HepG2 (cell line): ENCODE data around the gene LRP5. TPM values are rescaled to one million over a fixed set of nuclear protein-coding genes. Genes with fewer than 3 reads are reported as not detected.

Experiments used
- BRCA1 ChIP-seq: sonication (generic); formaldehyde crosslinking; IDR thresholded peaks from 2 replicates; pipeline ENCODE4 v1.4.0; 2020; ENCODE audit warnings: missing genetic modification reagents
- FLYWCH1 ChIP-seq: sonication (generic); formaldehyde crosslinking; IDR thresholded peaks from 2 replicates; pipeline ENCODE4 v1.8.1; 2023; ENCODE audit warnings: mild to moderate bottlenecking, missing genetic modification reagents
- FOXA3 ChIP-seq: IDR thresholded peaks from 2 replicates; pipeline ENCODE4 v1.6.1; 2016; ENCODE audit warnings: missing genetic modification reagents, missing compliant biosample characterization
- HDAC6 ChIP-seq: fragments of 200-600 bp; sonication (generic); IDR thresholded peaks from 2 replicates; pipeline ENCODE4 v1.7.0; 2017; ENCODE audit warnings: mild to moderate bottlenecking, antibody characterized with exemption, low read length, low read depth
- HOXA7 ChIP-seq: sonication (generic); formaldehyde crosslinking; IDR thresholded peaks from 2 replicates; pipeline ENCODE4 v1.8.1; 2022; ENCODE audit warnings: mild to moderate bottlenecking, missing genetic modification reagents, moderate library complexity
- MED8 ChIP-seq: sonication (generic); formaldehyde crosslinking; IDR thresholded peaks from 2 replicates; pipeline ENCODE4 v1.8.1; 2023; ENCODE audit warnings: mild to moderate bottlenecking, missing genetic modification reagents; ENCODE audit not compliant: insufficient replicate concordance
- MTF2 ChIP-seq: sonication (generic); formaldehyde crosslinking; IDR thresholded peaks from 2 replicates; pipeline ENCODE4 v1.5.0; 2020; ENCODE audit warnings: missing genetic modification reagents, borderline replicate concordance
- SAP130 ChIP-seq: IDR thresholded peaks from 2 replicates; pipeline ENCODE4 v1.6.1; 2016; ENCODE audit warnings: low read depth
- SNAI1 ChIP-seq: sonication (generic); formaldehyde crosslinking; IDR thresholded peaks from 2 replicates; pipeline ENCODE4 v1.5.0; 2020; ENCODE audit warnings: mild to moderate bottlenecking, missing genetic modification reagents, borderline replicate concordance
- TP53 ChIP-seq: sonication (generic); formaldehyde crosslinking; conservative IDR thresholded peaks from 2 replicates; pipeline ENCODE4 v1.4.0; 2020; ENCODE audit warnings: missing genetic modification reagents
- ZNF329 ChIP-seq: sonication (generic); formaldehyde crosslinking; IDR thresholded peaks from 2 replicates; pipeline ENCODE4 v1.9.0; 2021; ENCODE audit warnings: low read depth, mild to moderate bottlenecking, missing genetic modification reagents
- ZNF432 ChIP-seq: sonication (generic); formaldehyde crosslinking; IDR thresholded peaks from 2 replicates; pipeline ENCODE4 v1.5.0; 2020; ENCODE audit warnings: missing genetic modification reagents, mild to moderate bottlenecking, borderline replicate concordance
- polyA plus RNA-seq, 8 experiments: library from polyadenylated mRNA; depleted of rRNA in 3 of 8; stranded (reverse) in 7 of 8; unstranded in 1 of 8; fragments of >200 nt; fragmentation: Illumina TruSeq in 4 of 8; extraction: Trizol in 4 of 8; gene quantifications; 2 replicates each; pipeline versions ENCODE4 v1.2.1 to v1.2.3, GENCODE V29; 2011 to 2016; ENCODE audit warnings: low read depth in 4 of 8, missing spikeins in 1 of 8, mixed read lengths in 1 of 8; ENCODE audit not compliant: insufficient read depth in 1 of 8
- total RNA-seq, 5 experiments: library from RNA; depleted of rRNA; stranded (reverse); fragments of >200 nt; fragmentation: Illumina TruSeq; extraction: Trizol; gene quantifications; 2 replicates each; pipeline ENCODE4 v1.2.3, GENCODE V29; 2016; ENCODE audit warnings: low read depth in 1 of 5
- TF ChIP-seq, protein P1 (sequence below): sonication (generic); formaldehyde crosslinking; IDR thresholded peaks from 2 replicates; pipeline ENCODE4 v1.5.0; 2020; ENCODE audit warnings: mild to moderate bottlenecking, missing genetic modification reagents
- TF ChIP-seq, protein P2 (sequence below): IDR thresholded peaks from 2 replicates; pipeline ENCODE4 v1.6.1; 2018; ENCODE audit warnings: missing genetic modification reagents, mild to moderate bottlenecking, missing compliant biosample characterization
- TF ChIP-seq, protein P3 (sequence below), 2 experiments: sonication (generic) in 1 of 2; formaldehyde crosslinking in 1 of 2; IDR thresholded peaks; 2 replicates each; pipeline versions ENCODE4 v1.4.0 to v1.6.1; 2016 to 2020; ENCODE audit warnings: borderline replicate concordance in 1 of 2, low read depth in 1 of 2, mild to moderate bottlenecking in 1 of 2, missing genetic modification reagents in 1 of 2
- TF ChIP-seq, protein P4 (sequence below): IDR thresholded peaks from 2 replicates; pipeline ENCODE4 v1.6.1; 2016
- TF ChIP-seq, protein P5 (sequence below), 2 experiments: sonication (generic) in 1 of 2; formaldehyde crosslinking in 1 of 2; IDR thresholded peaks; 2 replicates each; pipeline versions ENCODE4 v1.5.1 to v1.6.1; 2011 to 2020; ENCODE audit warnings: borderline replicate concordance in 1 of 2, low read depth in 1 of 2, low read length in 1 of 2, mild to moderate bottlenecking in 1 of 2, missing genetic modification reagents in 1 of 2, moderate library complexity in 1 of 2

The LRP5 gene
- total and polyA plus RNA-seq, 2 of the 13 experiments (the other 11 are each of a cell fraction or from before 2014, with no cell fraction given): 40.4 to 64.0 TPM

DNA sequence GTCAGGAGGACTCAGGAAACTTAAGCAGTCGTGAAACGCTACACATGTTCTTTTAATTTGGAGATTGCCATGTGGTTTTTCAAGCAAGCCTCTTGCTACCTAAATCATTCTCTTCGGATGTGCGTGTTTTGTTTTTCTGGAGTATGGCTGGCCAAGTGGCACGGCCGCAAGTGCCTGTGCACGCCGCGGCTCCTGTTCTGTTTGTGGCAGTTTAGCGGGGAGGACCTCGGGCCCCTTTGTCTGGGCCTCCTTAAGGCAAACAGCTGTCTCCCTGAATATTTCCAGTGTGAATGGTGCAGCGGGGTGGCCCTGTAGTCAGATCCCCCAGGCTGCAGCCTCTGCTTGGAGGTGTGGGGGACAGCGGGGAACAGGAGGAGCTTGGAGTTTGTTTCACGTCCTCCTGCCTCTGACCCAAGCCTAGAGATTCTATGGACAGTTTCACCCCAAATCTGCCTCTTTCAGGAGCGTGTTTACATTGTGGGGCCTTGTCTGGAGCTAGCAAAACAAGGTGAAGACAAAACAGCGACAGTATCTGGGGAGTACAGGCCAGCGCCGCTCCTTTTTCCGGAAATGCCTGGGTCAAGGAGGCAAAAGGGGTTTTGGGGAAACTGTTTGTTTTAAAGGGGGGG lies 1.3 kb downstream of the LRP5 start (continued):
- TF ChIP-seq MTF2 (CRISPR knock-in tag): no peak
- TF ChIP-seq SAP130: peak; percentile 46
- no peak for TF ChIP-seq MED8 (CRISPR knock-in tag)
- TF ChIP-seq, protein P1, sequence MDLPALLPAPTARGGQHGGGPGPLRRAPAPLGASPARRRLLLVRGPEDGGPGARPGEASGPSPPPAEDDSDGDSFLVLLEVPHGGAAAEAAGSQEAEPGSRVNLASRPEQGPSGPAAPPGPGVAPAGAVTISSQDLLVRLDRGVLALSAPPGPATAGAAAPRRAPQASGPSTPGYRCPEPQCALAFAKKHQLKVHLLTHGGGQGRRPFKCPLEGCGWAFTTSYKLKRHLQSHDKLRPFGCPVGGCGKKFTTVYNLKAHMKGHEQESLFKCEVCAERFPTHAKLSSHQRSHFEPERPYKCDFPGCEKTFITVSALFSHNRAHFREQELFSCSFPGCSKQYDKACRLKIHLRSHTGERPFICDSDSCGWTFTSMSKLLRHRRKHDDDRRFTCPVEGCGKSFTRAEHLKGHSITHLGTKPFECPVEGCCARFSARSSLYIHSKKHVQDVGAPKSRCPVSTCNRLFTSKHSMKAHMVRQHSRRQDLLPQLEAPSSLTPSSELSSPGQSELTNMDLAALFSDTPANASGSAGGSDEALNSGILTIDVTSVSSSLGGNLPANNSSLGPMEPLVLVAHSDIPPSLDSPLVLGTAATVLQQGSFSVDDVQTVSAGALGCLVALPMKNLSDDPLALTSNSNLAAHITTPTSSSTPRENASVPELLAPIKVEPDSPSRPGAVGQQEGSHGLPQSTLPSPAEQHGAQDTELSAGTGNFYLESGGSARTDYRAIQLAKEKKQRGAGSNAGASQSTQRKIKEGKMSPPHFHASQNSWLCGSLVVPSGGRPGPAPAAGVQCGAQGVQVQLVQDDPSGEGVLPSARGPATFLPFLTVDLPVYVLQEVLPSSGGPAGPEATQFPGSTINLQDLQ (CRISPR knock-in tag): no peak
- TF ChIP-seq, protein P2, sequence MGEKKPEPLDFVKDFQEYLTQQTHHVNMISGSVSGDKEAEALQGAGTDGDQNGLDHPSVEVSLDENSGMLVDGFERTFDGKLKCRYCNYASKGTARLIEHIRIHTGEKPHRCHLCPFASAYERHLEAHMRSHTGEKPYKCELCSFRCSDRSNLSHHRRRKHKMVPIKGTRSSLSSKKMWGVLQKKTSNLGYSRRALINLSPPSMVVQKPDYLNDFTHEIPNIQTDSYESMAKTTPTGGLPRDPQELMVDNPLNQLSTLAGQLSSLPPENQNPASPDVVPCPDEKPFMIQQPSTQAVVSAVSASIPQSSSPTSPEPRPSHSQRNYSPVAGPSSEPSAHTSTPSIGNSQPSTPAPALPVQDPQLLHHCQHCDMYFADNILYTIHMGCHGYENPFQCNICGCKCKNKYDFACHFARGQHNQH (CRISPR knock-in tag): no peak
- TF ChIP-seq TP53 (CRISPR knock-in tag): no peak
- no peak for TF ChIP-seq HOXA7 (CRISPR knock-in tag)
- TF ChIP-seq, protein P3, sequence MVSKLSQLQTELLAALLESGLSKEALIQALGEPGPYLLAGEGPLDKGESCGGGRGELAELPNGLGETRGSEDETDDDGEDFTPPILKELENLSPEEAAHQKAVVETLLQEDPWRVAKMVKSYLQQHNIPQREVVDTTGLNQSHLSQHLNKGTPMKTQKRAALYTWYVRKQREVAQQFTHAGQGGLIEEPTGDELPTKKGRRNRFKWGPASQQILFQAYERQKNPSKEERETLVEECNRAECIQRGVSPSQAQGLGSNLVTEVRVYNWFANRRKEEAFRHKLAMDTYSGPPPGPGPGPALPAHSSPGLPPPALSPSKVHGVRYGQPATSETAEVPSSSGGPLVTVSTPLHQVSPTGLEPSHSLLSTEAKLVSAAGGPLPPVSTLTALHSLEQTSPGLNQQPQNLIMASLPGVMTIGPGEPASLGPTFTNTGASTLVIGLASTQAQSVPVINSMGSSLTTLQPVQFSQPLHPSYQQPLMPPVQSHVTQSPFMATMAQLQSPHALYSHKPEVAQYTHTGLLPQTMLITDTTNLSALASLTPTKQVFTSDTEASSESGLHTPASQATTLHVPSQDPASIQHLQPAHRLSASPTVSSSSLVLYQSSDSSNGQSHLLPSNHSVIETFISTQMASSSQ (IDR thresholded peaks at IDR 0.05; ENCODE audit: low read depth): no peak
- TF ChIP-seq, protein P3 (CRISPR knock-in tag; IDR thresholded peaks at IDR 0.05; ENCODE audit: borderline replicate concordance): no peak
- no peak for TF ChIP-seq ZNF432
- no peak for TF ChIP-seq FLYWCH1 (CRISPR knock-in tag)
- TF ChIP-seq FOXA3 (CRISPR knock-in tag): peak; percentile 87
- TF ChIP-seq, protein P4, sequence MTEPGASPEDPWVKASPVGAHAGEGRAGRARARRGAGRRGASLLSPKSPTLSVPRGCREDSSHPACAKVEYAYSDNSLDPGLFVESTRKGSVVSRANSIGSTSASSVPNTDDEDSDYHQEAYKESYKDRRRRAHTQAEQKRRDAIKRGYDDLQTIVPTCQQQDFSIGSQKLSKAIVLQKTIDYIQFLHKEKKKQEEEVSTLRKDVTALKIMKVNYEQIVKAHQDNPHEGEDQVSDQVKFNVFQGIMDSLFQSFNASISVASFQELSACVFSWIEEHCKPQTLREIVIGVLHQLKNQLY: no peak
- TF ChIP-seq BRCA1: no peak
- no peak for TF ChIP-seq ZNF329 (CRISPR knock-in tag)
- TF ChIP-seq, protein P5, sequence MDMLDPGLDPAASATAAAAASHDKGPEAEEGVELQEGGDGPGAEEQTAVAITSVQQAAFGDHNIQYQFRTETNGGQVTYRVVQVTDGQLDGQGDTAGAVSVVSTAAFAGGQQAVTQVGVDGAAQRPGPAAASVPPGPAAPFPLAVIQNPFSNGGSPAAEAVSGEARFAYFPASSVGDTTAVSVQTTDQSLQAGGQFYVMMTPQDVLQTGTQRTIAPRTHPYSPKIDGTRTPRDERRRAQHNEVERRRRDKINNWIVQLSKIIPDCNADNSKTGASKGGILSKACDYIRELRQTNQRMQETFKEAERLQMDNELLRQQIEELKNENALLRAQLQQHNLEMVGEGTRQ (IDR thresholded peaks at IDR 0.05; ENCODE audit: low read depth, low read length): no peak
- TF ChIP-seq, protein P5 (CRISPR knock-in tag; IDR thresholded peaks at IDR 0.05; ENCODE audit: borderline replicate concordance): no peak
- TF ChIP-seq SNAI1 (CRISPR knock-in tag): no peak
- no peak for TF ChIP-seq HDAC6
